Measurements from ENCODE around the gene KIAA0930.

DNA sequence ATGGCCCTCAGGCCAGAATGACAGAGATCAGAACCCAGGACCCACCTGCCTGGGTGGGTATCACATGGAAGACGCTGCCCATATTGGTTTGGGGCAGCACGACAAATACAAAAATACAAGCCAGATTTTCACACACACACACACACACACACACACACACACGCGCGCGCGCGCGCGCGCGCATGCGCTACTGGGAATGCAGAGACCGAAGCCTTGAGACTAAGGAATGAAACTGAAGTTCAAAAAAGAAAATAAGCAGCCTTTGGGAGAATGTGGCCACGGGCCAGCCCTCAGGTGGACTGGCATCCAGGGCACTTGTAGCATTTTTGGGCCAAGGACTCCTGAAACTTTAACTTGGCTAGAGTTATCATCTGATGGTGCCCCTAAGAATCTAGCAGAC is 98.3 kb downstream of the KIAA0930 start:
- no peak for TF ChIP-seq POLR2A (IDR thresholded peaks at IDR 0.05; ENCODE audit: low read length)
- no peak for TF ChIP-seq GATA1 (IDR thresholded peaks at IDR 0.05; ENCODE audit: low read depth, low read length)

Data from erythroblast (primary cell).